Suprapubic skin (tissue), 4 donors: ENCODE measurements around the gene NTM. TPM values are rescaled to one million over a fixed set of nuclear protein-coding genes. Genes with fewer than 3 reads are reported as not detected.

Experiments used
- DNase-seq, 2 donors: peaks; one replicate each; pipeline ENCODE4 v3.0.0-alpha.2; 2019; ENCODE audit warnings: low spot score in 2 of 2
- H3K27ac ChIP-seq: fragments of 200-600 bp; sonication (generic); one replicate; pipeline ENCODE4 v1.5.1; 2019
- H3K27me3 ChIP-seq: fragments of 200-600 bp; sonication (generic); one replicate; pipeline ENCODE4 v1.5.1; 2019
- H3K36me3 ChIP-seq: fragments of 200-600 bp; sonication (generic); one replicate; pipeline ENCODE4 v1.5.1; 2019
- H3K4me1 ChIP-seq: fragments of 200-600 bp; sonication (generic); one replicate; pipeline ENCODE4 v1.5.1; 2019
- H3K4me3 ChIP-seq: fragments of 200-600 bp; sonication (generic); one replicate; pipeline ENCODE4 v1.5.1; 2019; ENCODE audit warnings: mild to moderate bottlenecking
- H3K9me3 ChIP-seq: fragments of 200-600 bp; sonication (generic); one replicate; pipeline ENCODE4 v1.5.1; 2019
- CTCF ChIP-seq, 2 donors: fragments of 200-600 bp in 1 of 2; fragments of 450-650 bp in 1 of 2; sonication (generic) in 1 of 2; IDR thresholded peaks; one replicate each; pipeline ENCODE4 v1.5.1; 2016 to 2019; ENCODE audit warnings: antibody characterized with exemption in 2 of 2, mild to moderate bottlenecking in 1 of 2, moderate library complexity in 1 of 2
- EP300 ChIP-seq: sonication (generic); formaldehyde crosslinking; IDR thresholded peaks from one replicate; pipeline ENCODE4 v1.6.1; 2017; ENCODE audit warnings: antibody characterized with exemption
- POLR2A ChIP-seq, 2 donors: fragments of 450-650 bp; IDR thresholded peaks; one replicate each; pipeline ENCODE4 v1.6.1; 2017; ENCODE audit warnings: antibody characterized with exemption in 2 of 2, mild to moderate bottlenecking in 2 of 2, moderate library complexity in 2 of 2
- POLR2AphosphoS5 ChIP-seq, 3 donors: sonication (generic); formaldehyde crosslinking; IDR thresholded peaks; one replicate each; pipeline ENCODE4 v1.6.1; 2017; ENCODE audit warnings: antibody characterized with exemption in 3 of 3
- WGBS: methylation state at CpG from one replicate; pipeline ENCODE4 v1.1.5; 2018; 5-methylcytosine and 5-hydroxymethylcytosine counted together
- total RNA-seq, 4 donors: library from RNA; depleted of rRNA; stranded (reverse); fragments of >200 nt; gene quantifications; one replicate each; pipeline ENCODE4 v1.1.0, GENCODE V29; 2016

NTM gene
- total RNA-seq, 4 donors from 2014 or later = 0.19 to 19.1 (median 2.1) TPM

- no peaks in the 10 kb centered on the region for H3K4me1 ChIP-seq
- H3K9me3 ChIP-seq = no peaks in the 10 kb centered on the region
- H3K4me3 ChIP-seq = no peak overlapping the region
- 80% methylated on average over 1 of the region's 5 CpGs for WGBS
- H3K27ac ChIP-seq = no peak overlapping the region
- TF ChIP-seq EP300 = no peak
- TF ChIP-seq POLR2A (IDR thresholded peaks at IDR 0.05) = no peak
- TF ChIP-seq CTCF (IDR thresholded peaks at IDR 0.05) = no peak
- TF ChIP-seq POLR2AphosphoS5 (IDR thresholded peaks at IDR 0.05) = no peak
- peak in 1 of 2 donors; percentile 38 for DNase-seq
- H3K36me3 ChIP-seq = no peaks in the 10 kb centered on the region
- H3K27me3 ChIP-seq = peaks cover 5% of the 10 kb centered on the region
Measured at GRCh38 chr11:131666617-131667016, 296.2 kb downstream of the NTM start.

GRCh38 chr11:131667566-131667965 is 297.2 kb downstream of the NTM start:
- Histone ChIP-seq H3K4me1 (no peaks in the 10 kb centered on the region), H3K9me3 (no peaks in the 10 kb centered on the region), H3K36me3 (no peaks in the 10 kb centered on the region), H3K27ac (no peak overlapping the region), H3K27me3 (peaks cover 5% of the 10 kb centered on the region), H3K4me3 (no peak overlapping the region)
- TF ChIP-seq EP300 (no peak), POLR2A (IDR thresholded peaks at IDR 0.05) (no peak), CTCF (IDR thresholded peaks at IDR 0.05) (no peak), POLR2AphosphoS5 (IDR thresholded peaks at IDR 0.05) (no peak)
- WGBS = 89% methylated on average over 4 of the region's 4 CpGs
- peak in 1 of 2 donors; percentile 66 for DNase-seq

GRCh38 chr11:131668500-131669400 is 298.3 kb downstream of the NTM start:
- WGBS = 30% methylated on average over 11 of the region's 11 CpGs
- TF ChIP-seq CTCF (IDR thresholded peaks at IDR 0.05) = peak in 1 of 2 donors; percentile 72
- no peak for TF ChIP-seq POLR2A (IDR thresholded peaks at IDR 0.05)
- Histone ChIP-seq H3K9me3 (no peaks in the 10 kb centered on the region), H3K27me3 (peaks cover 5% of the 10 kb centered on the region), H3K4me1 (no peaks in the 10 kb centered on the region), H3K4me3 (no peak overlapping the region), H3K36me3 (no peaks in the 10 kb centered on the region), H3K27ac (no peak overlapping the region)
- peak; percentile 52 to 79 for DNase-seq

- TF ChIP-seq POLR2AphosphoS5 (IDR thresholded peaks at IDR 0.05) (no peak), POLR2A (IDR thresholded peaks at IDR 0.05) (no peak), EP300 (no peak), CTCF (IDR thresholded peaks at IDR 0.05) (no peak)
- 48% methylated on average over 4 of the region's 4 CpGs for whole genome bisulfite sequencing
Measured at GRCh38 chr11:131669401-131669780, 299.0 kb downstream of the NTM start.

GRCh38 chr11:131670876-131671275 is 300.5 kb downstream of the NTM start:
- Histone ChIP-seq H3K36me3 (no peaks in the 10 kb centered on the region), H3K27me3 (peaks cover 5% of the 10 kb centered on the region), H3K27ac (no peak overlapping the region), H3K4me1 (peaks cover 6% of the 10 kb centered on the region), H3K9me3 (no peaks in the 10 kb centered on the region), H3K4me3 (no peak overlapping the region)
- no peak for DNase-seq
- TF ChIP-seq CTCF (IDR thresholded peaks at IDR 0.05) = no peak
- TF ChIP-seq EP300 = no peak
- TF ChIP-seq POLR2A (IDR thresholded peaks at IDR 0.05) = no peak
- WGBS = 83% methylated on average over 3 of the region's 3 CpGs

More at GRCh38 chr11:131669401-131669780, 299.0 kb downstream of the NTM start:
- peak in 1 of 2 donors; percentile 57 for DNase-seq
- H3K36me3 ChIP-seq = no peaks in the 10 kb centered on the region
- H3K27ac ChIP-seq = no peak overlapping the region
- H3K4me3 ChIP-seq = no peak overlapping the region
- H3K4me1 ChIP-seq = peaks cover 4% of the 10 kb centered on the region
- no peaks in the 10 kb centered on the region for H3K9me3 ChIP-seq
- peaks cover 5% of the 10 kb centered on the region for H3K27me3 ChIP-seq
